Activated CD8-positive, alpha-beta memory T cell treated with anti-CD3 and anti-CD28 coated beads, Interleukin-2, amount 50 U/mL, for 48 hours (primary cell): ENCODE data around the gene INCA1.
"Not testable (repeated sequence)": the region's sequence is repeated elsewhere in the genome, so short reads cannot be mapped to it uniquely, and the experiment has no call there.

Source experiments
- DNase-seq: peaks from one replicate; pipeline ENCODE4 v3.0.0-alpha.2; 2020

Gene INCA1

GRCh38 chr17:4997302-4998026 is at the start of gene INCA1, which contains the start of gene KIF1C:
Gene INCA1 (minus strand): TSS chr17:4997522. CDS start chr17:4994437, 3,085 bp downstream.
Gene KIF1C (plus strand): TSS chr17:4997950. CDS start chr17:5000247, 2,297 bp downstream.
- peak; percentile 93 for DNase-seq

GRCh38 chr17:5045496-5045895 is 48.2 kb upstream of the INCA1 start:
- no peak for DNase-seq

GRCh38 chr17:5044630-5045029 is 47.3 kb upstream of the INCA1 start:
- DNase-seq: no peak

GRCh38 chr17:5043524-5043923 is 46.2 kb upstream of the INCA1 start:
- DNase-seq: no peak

- no peak for DNase-seq
Observed at GRCh38 chr17:5042157-5043022, 45.1 kb upstream of the INCA1 start.

- DNase-seq: no peak
Observed at GRCh38 chr17:5035315-5035714, 38.0 kb upstream of the INCA1 start, which contains the start of gene SLC52A1. Gene SLC52A1 (minus strand): TSS chr17:5035426. CDS start chr17:5034606, 820 bp downstream.

- DNase-seq: no peak
Observed at GRCh38 chr17:5034651-5035050, 37.3 kb upstream of the INCA1 start.

GRCh38 chr17:5034063-5034462 is 36.7 kb upstream of the INCA1 start:
- no peak for DNase-seq

- DNase-seq: no peak
Observed at GRCh38 chr17:5033352-5034015, 36.2 kb upstream of the INCA1 start.

GRCh38 chr17:5032865-5033264 is 35.5 kb upstream of the INCA1 start:
- DNase-seq: no peak

- peak; percentile 90 for DNase-seq
Observed at GRCh38 chr17:5031365-5032082, 34.2 kb upstream of the INCA1 start.

- DNase-seq: not testable (repeated sequence)
Observed at GRCh38 chr17:5030168-5030567, 32.8 kb upstream of the INCA1 start.

- no peak for DNase-seq
Observed at GRCh38 chr17:5027916-5028315, 30.6 kb upstream of the INCA1 start.

GRCh38 chr17:5027299-5027698 is 30.0 kb upstream of the INCA1 start:
- DNase-seq: no peak

GRCh38 chr17:5024604-5025003 is 27.3 kb upstream of the INCA1 start:
- DNase-seq: no peak

GRCh38 chr17:5023588-5024147 is 26.3 kb upstream of the INCA1 start:
- DNase-seq: no peak

GRCh38 chr17:5022171-5022711 is 24.9 kb upstream of the INCA1 start:
- no peak for DNase-seq

GRCh38 chr17:5020502-5021023 is 23.2 kb upstream of the INCA1 start:
- no peak for DNase-seq

- no peak for DNase-seq
Observed at GRCh38 chr17:5019475-5019956, 22.2 kb upstream of the INCA1 start.

- DNase-seq: no peak
Observed at GRCh38 chr17:5014357-5014756, 17.0 kb upstream of the INCA1 start.

GRCh38 chr17:5011928-5012327 is 14.6 kb upstream of the INCA1 start:
- DNase-seq: no peak
